Nephron (organoid): Measurements from ENCODE around the gene FBH1.

Source experiments
- H3K27ac Mint-ChIP-seq, 3 experiments: 2 replicates each; pipeline ENCODE4 v1.8.0; 2020; ENCODE audit warnings: mixed read lengths in 3 of 3, mild to moderate bottlenecking in 2 of 3, moderate library complexity in 1 of 3
- H3K27me3 Mint-ChIP-seq: 2 replicates; pipeline ENCODE4 v1.8.0; 2021; ENCODE audit warnings: low read depth, mild to moderate bottlenecking, moderate library complexity, mixed read lengths
- H3K36me3 Mint-ChIP-seq: 2 replicates; pipeline ENCODE4 v1.8.0; 2020; ENCODE audit warnings: low read depth, mixed read lengths
- H3K4me1 Mint-ChIP-seq: 2 replicates; pipeline ENCODE4 v1.8.0; 2020; ENCODE audit warnings: mixed read lengths
- H3K4me3 Mint-ChIP-seq, 3 experiments: 2 replicates each; pipeline ENCODE4 v1.8.0; 2020; ENCODE audit warnings: mild to moderate bottlenecking in 3 of 3, mixed read lengths in 3 of 3, moderate library complexity in 2 of 3
- H3K9me3 Mint-ChIP-seq: 2 replicates; pipeline ENCODE4 v1.8.0; 2020; ENCODE audit warnings: mixed read lengths
- CTCF ChIP-seq, 3 experiments: fragments of 200-600 bp; sonication (generic); IDR thresholded peaks; one replicate each; pipeline ENCODE4 v1.5.0; 2021; ENCODE audit warnings: antibody characterized with exemption in 3 of 3; ENCODE audit not compliant: unreplicated experiment in 3 of 3

The FBH1 gene

GRCh38 chr10:5892007-5892406 lies 2.0 kb downstream of the FBH1 start:
- Mint-ChIP-seq H3K36me3 (peaks cover 49% of the 10 kb centered on the region), H3K9me3 (no peaks in the 10 kb centered on the region), H3K4me3 (peak overlapping the region; percentile 83 to 96 (median 84)), H3K27ac (peak overlapping the region in 2 of 3 experiments; percentile 3 to 36), H3K4me1 (peaks cover 42% of the 10 kb centered on the region), H3K27me3 (no peaks in the 10 kb centered on the region)
- no peak for TF ChIP-seq CTCF (IDR thresholded peaks at IDR 0.05; ENCODE audit: unreplicated experiment in 3 of 3)

GRCh38 chr10:5893321-5893720 lies 3.3 kb downstream of the FBH1 start:
- Mint-ChIP-seq H3K4me1 (peaks cover 33% of the 10 kb centered on the region), H3K36me3 (peaks cover 58% of the 10 kb centered on the region), H3K9me3 (peaks cover 2% of the 10 kb centered on the region), H3K27me3 (no peaks in the 10 kb centered on the region), H3K27ac (peak overlapping the region in 1 of 3 experiments; percentile 3), H3K4me3 (peak overlapping the region; percentile 51 to 74 (median 61))
- TF ChIP-seq CTCF (IDR thresholded peaks at IDR 0.05; ENCODE audit: unreplicated experiment in 3 of 3) = no peak

- H3K4me3 Mint-ChIP-seq = no peak overlapping the region
- TF ChIP-seq CTCF (IDR thresholded peaks at IDR 0.05; ENCODE audit: unreplicated experiment in 3 of 3) = no peak
- peak overlapping the region in 2 of 3 experiments; percentile 43 to 76 for H3K27ac Mint-ChIP-seq
- peaks cover 67% of the 10 kb centered on the region for H3K36me3 Mint-ChIP-seq
- no peaks in the 10 kb centered on the region for H3K27me3 Mint-ChIP-seq
- H3K9me3 Mint-ChIP-seq = peaks cover 2% of the 10 kb centered on the region
- H3K4me1 Mint-ChIP-seq = peaks cover 27% of the 10 kb centered on the region
These were observed 4.4 kb downstream of the FBH1 start for GRCh38 chr10:5894403-5894802.

- peaks cover 68% of the 10 kb centered on the region for H3K36me3 Mint-ChIP-seq
- no peak for TF ChIP-seq CTCF (IDR thresholded peaks at IDR 0.05; ENCODE audit: unreplicated experiment in 3 of 3)
- H3K27me3 Mint-ChIP-seq = no peaks in the 10 kb centered on the region
- peaks cover 27% of the 10 kb centered on the region for H3K4me1 Mint-ChIP-seq
- H3K27ac Mint-ChIP-seq = peak overlapping the region in 1 of 3 experiments; percentile 43
- H3K9me3 Mint-ChIP-seq = peaks cover 2% of the 10 kb centered on the region
- H3K4me3 Mint-ChIP-seq = no peak overlapping the region
These were observed 4.8 kb downstream of the FBH1 start for GRCh38 chr10:5894873-5895272.

GRCh38 chr10:5895365-5895764 lies 5.3 kb downstream of the FBH1 start:
- TF ChIP-seq CTCF (IDR thresholded peaks at IDR 0.05; ENCODE audit: unreplicated experiment in 3 of 3) = no peak
- Mint-ChIP-seq H3K36me3 (peaks cover 68% of the 10 kb centered on the region), H3K27me3 (no peaks in the 10 kb centered on the region), H3K4me1 (peaks cover 27% of the 10 kb centered on the region), H3K27ac (no peak overlapping the region), H3K4me3 (no peak overlapping the region), H3K9me3 (peaks cover 2% of the 10 kb centered on the region)

- Mint-ChIP-seq H3K4me1 (peaks cover 24% of the 10 kb centered on the region), H3K27ac (no peak overlapping the region), H3K36me3 (peaks cover 67% of the 10 kb centered on the region), H3K27me3 (no peaks in the 10 kb centered on the region), H3K9me3 (peaks cover 2% of the 10 kb centered on the region), H3K4me3 (no peak overlapping the region)
- no peak for TF ChIP-seq CTCF (IDR thresholded peaks at IDR 0.05; ENCODE audit: unreplicated experiment in 3 of 3)
These were observed 5.8 kb downstream of the FBH1 start for GRCh38 chr10:5895804-5896203.
